NCI-H1694 treated with DMSO at 0.1 percent for 48 hours (cell line): ENCODE measurements around the gene DBNL.

ENCODE experiments used
- DNase-seq: peaks from one replicate; lab custom pipeline; 2025; lab: John Stamatoyannopoulos, UW

Gene DBNL

GRCh38 chr7:44062180-44062902, 17.8 kb downstream of the DBNL start:
- DNase-seq, result no peak

- DNase-seq, result no peak
These were observed 18.4 kb downstream of the DBNL start for GRCh38 chr7:44062903-44063295.

DNA sequence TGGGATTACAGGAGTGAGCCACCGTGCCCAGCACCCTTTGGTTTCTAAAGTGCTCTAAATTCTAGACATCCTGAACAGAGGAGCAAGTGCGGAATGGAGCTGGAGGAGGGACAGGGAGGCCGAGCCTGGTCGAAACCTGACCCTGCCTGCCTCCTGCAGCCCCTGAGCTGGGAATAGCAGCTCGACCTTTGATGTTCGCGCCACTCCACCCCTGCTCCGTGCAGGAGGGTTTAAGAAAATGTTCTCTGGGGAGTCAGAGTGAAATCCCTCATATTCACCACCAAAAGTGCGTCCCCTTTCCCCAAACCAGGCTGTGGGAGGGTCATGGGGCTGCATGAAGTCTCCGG, 19.0 kb downstream of the DBNL start:
- no peak for DNase-seq

GRCh38 chr7:44063894-44064651, 19.6 kb downstream of the DBNL start:
- DNase-seq, result no peak

DNA sequence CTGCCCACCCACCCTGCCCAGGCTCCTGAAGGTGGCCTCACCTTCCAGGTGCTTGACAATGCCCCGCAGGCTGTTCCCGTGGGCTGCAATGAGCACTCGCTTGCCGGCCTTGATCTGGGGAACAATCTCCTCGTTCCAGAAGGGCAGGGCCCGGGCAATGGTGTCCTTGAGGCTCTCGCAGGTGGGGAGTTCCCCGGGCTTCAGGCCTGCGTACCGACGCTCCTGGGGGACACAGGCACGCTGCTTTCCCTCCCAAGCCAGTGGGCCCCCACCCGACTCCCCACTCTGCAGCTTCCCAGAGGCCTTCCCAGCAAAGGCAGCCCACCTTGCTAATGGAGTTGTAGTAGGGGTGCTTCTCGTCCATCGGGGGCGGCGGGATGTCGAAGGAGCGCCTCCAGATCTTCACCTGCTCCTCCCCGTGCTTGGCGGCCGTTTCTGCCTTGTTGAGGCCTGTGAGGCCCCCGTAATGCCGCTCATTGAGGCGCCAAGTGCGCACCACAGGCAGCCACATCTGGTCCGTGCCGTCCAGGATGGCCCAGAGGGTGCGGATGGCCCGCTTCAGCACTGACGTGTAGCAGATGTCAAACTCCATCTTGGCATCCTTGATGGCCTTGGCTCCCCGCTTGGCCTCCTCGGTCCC, 20.4 kb downstream of the DBNL start:
- DNase-seq, result no peak

GRCh38 chr7:44065431-44066110, 21.1 kb downstream of the DBNL start, which contains the start of gene PGAM2:
PGAM2 (minus strand) TSS chr7:44065567; CDS start chr7:44065529, 38 bp downstream.
- no peak for DNase-seq

GRCh38 chr7:44066111-44066460, 21.6 kb downstream of the DBNL start:
- no peak for DNase-seq

- DNase-seq, result no peak
These were observed 22.1 kb downstream of the DBNL start for GRCh38 chr7:44066494-44067063.

- no peak for DNase-seq
These were observed 22.8 kb downstream of the DBNL start for GRCh38 chr7:44067064-44067951.

GRCh38 chr7:44068054-44068453, 23.6 kb downstream of the DBNL start:
- DNase-seq, result no peak

DNA sequence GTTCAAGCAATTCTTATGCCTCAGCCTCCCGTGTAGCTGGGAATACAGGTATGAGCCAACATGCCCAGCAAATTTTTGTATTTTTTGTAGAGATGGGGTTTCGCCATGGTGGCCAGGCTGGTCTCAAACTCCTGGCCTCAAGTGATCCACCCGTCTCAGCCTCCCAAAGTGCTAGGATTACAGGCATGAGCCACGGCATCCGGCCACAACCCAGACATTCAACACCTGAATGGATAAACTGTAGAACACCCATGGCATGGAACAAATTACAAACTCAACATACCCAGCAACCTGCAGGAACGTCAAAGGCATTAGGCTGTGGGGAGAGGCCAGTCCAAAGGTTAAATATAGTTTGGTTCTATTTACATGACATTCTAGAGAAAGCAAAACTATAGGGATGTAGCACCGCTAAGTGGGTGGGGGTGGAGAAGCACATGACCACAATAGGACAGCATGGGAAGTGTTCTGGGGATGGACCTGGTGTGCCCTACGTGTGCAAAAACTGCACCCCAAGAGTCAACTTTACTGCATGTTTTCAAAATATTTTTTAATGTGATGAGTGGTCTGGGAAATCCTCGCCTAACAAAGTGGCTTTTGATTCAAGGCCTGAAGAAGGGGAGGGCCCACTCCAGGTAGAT, 27.3 kb downstream of the DBNL start:
- no peak for DNase-seq

- DNase-seq, result peak; percentile 44
These were observed 28.1 kb downstream of the DBNL start for GRCh38 chr7:44072364-44073231.

- DNase-seq, result no peak
These were observed 29.3 kb downstream of the DBNL start for GRCh38 chr7:44073664-44074348.

DNA sequence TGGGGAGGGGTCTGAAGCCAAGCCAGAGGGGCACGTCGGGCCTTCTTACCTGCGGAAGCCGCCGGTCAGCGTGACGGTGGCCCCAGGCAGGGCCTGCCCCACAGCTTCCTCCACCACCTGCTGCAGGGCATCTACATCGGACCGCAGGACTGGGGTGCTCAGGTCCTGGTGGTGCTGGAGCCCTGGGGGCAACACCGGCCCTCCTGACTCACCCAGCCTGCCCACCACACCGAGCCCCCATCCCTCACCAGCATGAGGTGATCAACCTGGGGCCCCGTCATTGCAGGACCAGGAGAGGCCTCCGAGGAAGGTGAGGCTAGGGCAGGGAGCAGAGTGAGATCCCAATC, 29.8 kb downstream of the DBNL start:
- no peak for DNase-seq

GRCh38 chr7:44075296-44076075, 31.0 kb downstream of the DBNL start:
- DNase-seq, result no peak

DNA sequence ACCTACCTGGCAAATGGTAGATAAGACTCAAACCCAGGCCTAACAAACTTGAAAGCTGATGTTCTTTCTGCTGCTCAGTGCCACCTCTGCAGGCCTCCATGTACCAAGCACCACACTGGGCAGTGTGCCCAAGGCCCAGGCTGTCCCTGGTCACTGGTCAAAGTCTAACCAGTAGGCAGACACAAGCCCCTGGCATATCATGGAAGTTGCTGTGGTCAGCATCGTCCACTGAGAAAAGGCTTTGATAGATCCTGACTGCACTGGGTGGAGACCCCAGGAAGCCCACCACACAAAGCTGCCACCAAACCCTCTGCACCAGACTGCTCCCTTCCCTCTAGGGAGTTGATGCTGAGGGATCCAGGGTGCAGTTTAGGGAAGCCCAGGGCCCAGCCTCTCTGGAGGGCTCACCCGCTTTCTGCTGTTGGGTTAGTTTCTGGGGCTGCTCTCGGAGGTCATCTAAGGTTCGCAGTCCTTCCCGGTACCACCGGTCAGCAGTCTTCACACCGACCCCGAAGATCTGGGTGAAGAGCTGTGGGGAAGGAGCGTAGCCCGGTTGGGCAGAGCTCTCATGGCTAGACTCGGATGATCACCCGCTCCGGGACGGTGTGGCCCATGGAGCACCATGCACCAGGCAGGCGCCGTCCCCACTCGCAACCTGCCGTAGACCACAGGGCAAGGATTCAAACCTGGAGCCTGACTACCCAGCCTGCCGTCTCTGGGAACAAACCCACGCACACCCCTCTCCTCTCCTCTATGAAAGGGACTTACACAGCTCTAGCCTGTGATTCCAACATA, 31.8 kb downstream of the DBNL start:
- no peak for DNase-seq

DNA sequence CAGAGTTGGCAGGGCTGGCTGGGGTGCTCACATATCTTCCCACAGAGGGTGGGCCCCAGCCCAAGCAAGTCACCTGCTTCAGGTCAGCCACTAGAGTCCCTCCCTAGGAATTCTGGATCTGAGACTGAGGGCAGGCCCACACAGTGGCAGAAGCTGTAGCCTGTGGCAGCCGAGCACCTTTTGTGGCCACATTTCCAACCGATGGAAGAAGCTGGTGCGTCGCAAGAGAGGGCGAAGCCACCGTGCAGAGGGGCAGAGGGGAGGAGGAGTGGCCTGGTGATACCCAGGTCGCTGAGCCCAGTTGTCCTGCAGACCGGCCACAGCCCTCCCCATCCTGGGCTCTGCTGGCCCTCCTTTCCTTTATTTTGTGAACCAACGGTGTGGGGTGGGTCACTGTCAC, 32.6 kb downstream of the DBNL start:
- no peak for DNase-seq

GRCh38 chr7:44077681-44078091, 33.2 kb downstream of the DBNL start:
- no peak for DNase-seq
